PC-9 (cell line): ENCODE results near the gene TMEM187.

Source experiments
- EZH2 ChIP-seq: fragments of 200-600 bp; sonication (generic); IDR thresholded peaks from 2 replicates; pipeline ENCODE4 v1.8.0; 2017; ENCODE audit warnings: antibody characterized with exemption, low read depth
- TF ChIP-seq, protein P1 (sequence below): fragments of 200-600 bp; sonication (generic); conservative IDR thresholded peaks from 2 replicates; pipeline ENCODE4 v1.6.1; 2017; ENCODE audit warnings: mixed run types, antibody characterized with exemption, mild to moderate bottlenecking, moderate library complexity

DNA sequence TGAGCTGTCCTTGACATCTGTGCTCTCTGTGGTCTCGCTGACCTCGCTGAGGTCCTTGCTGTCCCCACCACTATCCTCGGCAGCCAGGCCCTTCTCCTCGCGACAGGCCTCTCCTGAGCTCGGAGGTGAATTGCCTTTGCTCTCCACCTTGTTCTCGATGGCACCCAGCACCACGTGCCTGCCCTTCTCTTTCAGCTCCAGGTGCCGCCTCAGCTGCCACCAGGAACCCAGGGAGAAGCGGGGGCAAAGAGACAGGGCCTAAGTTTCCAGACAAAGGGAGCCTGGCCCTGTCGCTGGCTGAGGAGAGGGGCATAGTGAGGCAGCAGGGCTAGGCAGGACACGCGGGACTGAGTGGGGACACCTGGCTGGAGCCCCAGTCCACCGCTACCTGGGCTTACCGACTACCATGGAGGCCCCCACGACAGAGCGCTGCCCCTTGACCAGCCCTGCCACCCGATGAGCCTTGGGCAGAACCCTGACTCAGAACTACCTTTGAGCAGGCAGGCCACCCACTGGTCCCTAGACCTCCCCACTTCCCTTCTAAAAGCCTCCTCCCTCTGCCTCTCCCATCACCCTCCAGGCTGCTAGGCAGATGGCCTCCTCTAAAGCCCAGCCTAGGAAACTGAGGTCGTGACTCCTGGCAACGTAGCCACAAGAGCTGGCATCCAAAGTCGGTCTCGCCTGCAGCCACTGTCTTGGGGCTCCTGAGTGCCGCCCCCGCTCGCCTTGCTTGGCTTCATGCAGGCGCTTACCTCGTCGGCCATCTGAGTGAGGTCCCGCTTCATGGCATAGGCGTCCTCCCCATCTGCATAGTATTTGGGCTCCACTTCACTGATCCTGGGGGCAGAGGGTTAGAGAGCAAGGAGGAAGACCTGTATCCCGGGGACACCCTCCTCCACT, 42.3 kb upstream of the TMEM187 start:
- TF ChIP-seq, protein P1, sequence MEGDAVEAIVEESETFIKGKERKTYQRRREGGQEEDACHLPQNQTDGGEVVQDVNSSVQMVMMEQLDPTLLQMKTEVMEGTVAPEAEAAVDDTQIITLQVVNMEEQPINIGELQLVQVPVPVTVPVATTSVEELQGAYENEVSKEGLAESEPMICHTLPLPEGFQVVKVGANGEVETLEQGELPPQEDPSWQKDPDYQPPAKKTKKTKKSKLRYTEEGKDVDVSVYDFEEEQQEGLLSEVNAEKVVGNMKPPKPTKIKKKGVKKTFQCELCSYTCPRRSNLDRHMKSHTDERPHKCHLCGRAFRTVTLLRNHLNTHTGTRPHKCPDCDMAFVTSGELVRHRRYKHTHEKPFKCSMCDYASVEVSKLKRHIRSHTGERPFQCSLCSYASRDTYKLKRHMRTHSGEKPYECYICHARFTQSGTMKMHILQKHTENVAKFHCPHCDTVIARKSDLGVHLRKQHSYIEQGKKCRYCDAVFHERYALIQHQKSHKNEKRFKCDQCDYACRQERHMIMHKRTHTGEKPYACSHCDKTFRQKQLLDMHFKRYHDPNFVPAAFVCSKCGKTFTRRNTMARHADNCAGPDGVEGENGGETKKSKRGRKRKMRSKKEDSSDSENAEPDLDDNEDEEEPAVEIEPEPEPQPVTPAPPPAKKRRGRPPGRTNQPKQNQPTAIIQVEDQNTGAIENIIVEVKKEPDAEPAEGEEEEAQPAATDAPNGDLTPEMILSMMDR, result no peak
- TF ChIP-seq EZH2, result no peak
